HG03442 (cell line): ENCODE results near the gene ZFYVE28.
A peak's percentile ranks its signal among the peaks of the same experiment; 100 is the strongest.

ENCODE experiments used
- ATAC-seq: cut with Tn5 transposase; IDR thresholded peaks from one replicate; pipeline ENCODE4 v1.9.1; 2021; ENCODE audit warnings: mild to moderate bottlenecking, moderate library complexity; ENCODE audit not compliant: unreplicated experiment

Gene ZFYVE28

GRCh38 chr4:2264481-2265041, 153.9 kb downstream of the ZFYVE28 start:
- no peak for ATAC-seq

GRCh38 chr4:2263926-2264321, 154.5 kb downstream of the ZFYVE28 start:
- ATAC-seq, result no peak

DNA sequence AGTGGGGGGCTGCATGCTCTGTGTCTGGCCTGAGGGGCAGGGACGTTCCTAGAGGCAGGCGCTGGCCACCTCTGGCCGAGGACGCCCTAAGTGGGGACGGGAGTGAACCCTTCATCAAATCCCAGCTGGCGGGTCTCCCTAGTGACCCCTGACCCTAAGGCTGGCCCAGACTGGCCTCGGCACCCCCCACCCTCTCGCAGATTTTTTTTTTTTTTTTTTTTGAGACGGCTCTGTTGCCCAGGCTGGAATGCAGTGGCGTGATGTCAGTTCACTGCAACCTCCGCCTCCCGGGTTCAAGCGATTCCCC, 155.5 kb downstream of the ZFYVE28 start:
- no peak for ATAC-seq

DNA sequence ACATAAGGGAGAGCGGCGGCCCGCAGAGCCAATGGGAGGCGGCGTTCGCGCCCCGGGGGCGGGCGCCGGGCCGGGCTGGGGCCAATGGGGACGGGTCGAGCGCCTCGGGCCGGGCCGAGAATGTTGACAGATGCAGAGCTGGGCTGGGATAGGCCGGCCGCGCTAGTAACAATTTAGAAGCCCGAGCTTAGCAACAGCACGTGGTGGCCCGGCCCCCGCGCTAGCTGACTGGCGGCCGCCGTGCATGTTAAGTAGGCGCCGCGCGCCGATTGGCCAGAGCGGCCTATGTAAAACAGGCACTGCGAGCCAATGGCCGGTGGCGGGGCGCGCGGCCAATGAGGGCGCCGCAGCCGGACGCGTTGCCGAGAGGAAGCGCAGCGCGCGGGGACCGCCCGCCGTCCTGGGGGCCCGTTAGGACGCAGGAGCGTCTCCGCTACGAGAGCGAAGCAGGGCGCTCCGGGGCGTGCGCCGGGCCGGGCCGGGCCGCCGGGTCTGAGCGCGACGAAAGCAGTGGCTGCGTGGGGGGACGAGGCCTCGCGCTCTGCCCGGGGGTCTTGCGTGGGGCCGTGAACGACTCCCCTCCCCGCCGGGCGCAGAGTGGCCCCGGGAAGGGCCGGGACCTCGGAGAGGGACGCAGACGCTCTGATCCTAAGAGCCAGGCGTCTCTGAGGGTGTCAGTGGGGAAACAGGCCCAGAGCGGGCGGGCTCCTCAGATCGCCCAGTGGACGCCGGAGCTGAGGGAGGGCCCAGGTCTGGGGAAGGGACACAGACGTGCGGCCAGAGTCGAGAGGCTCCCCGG, 156.1 kb downstream of the ZFYVE28 start:
- ATAC-seq, result peak; percentile 86

GRCh38 chr4:2261853-2262144, 156.6 kb downstream of the ZFYVE28 start, which contains the start of gene MXD4:
TSS of gene MXD4 (minus strand) at chr4:2262109. CDS start at chr4:2261980, 129 bp downstream.
- peak; percentile 1 for ATAC-seq

DNA sequence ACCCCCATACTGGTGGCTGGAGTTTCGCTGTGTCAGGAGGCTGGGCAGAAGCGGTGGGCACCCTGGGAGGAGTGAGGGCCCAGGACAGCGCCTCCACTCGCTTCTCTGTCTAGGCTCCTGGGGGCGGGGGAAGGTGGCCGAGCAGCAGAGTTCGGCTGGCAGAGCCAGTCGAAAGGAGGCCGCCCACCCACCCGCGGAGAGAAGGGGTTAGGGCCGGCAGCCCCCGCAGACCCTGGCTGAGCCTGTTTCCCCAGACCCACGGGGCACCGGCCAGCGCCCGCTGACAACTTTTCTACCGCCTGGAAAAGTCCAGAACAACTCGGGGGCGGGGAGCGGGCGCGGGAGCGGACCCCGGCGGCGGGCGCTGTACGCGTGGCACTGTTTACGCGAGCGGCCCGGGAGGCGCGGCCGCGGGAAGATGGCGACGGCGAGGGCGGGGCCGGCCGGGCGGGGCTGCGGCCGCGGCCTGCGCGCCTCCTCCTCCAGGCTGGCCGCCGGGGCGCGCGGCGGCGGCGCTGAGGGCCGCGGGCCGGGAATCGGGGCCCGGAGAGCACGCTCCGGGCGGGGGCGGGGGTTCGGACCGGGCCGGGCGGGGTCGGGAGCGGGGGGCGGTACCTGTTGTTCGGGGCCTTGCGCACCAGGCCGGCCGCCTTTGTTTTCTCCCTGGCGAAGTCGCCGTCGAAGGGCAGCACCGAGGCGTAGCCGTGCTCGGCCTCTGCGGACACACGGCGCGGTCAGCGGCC, 157.2 kb downstream of the ZFYVE28 start:
- ATAC-seq, result peak; percentile 20

DNA sequence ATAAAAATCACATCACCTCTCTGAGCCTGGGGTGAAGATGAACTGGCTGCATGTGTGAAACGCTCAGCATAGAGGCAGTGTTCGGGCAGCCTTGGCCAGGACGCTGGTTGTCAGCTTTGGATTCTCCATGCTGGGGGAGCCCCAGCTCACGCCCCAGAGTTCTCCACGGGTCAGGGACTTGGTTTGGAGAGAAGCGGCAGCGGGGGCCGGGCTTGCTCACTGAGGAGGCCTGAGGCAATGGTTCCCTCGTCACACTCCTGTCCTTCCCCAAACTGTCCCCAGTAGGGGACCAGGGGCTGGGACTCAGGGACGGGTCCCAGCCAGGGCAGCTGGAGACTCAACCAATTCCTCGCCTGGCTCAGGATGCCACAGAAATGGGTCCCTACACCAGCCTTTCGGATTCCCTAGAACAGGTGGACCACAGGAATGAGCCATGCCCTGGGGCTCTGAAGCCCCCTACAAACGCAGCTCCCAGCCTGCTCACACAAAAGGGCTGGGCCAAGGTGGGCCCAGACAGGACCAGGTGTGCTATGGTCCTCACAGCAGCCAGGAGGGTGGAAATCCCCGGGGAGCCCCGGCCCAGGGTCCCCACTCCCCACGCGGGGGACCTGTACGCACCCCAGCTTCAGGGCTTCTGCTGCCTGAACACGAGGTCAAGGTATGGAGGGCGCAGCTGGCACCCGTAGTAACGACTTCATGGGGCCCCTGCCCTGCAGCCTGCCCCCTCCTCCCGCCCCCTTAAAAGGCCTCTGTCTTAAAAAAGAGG, 157.9 kb downstream of the ZFYVE28 start:
- ATAC-seq, result no peak

DNA sequence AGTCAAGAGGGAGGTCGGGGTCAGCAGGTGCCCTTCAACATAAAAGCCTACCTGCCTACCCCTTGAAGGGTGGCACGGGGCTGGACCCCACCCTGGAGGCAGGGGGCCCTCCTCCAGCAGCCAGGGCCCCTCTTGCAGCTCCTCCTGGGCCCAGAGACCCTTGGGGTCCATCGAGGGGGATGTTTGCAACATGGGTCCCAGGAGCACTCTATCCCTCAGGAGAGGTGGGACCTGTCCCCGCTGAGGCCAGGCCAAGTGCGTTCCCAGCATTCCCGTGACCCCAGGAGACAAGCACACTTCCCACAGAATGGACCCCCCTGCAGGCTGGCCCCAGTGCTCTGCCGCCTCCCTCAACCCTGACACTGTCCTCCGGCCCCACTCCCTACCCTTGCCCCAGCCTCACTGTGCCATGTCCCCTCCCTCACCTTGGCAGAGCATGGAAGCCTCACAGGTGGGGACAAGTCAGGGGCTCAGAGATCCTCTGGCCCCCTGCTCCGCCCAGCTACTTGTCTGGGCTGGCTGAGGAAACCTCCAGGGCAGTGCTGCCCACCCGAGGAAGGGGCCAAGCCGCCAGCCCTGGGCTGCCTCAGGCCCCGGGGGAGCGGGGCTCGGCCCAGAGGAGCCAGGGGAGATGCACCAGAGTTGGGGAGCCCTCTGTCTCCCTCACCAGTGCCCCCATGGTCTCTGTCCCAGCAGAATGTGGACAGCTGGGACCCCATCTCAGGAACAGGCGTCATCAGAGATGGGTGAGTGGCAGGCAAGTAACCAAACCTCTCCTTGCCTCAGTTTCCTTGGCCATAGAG, 158.7 kb downstream of the ZFYVE28 start:
- no peak for ATAC-seq

DNA sequence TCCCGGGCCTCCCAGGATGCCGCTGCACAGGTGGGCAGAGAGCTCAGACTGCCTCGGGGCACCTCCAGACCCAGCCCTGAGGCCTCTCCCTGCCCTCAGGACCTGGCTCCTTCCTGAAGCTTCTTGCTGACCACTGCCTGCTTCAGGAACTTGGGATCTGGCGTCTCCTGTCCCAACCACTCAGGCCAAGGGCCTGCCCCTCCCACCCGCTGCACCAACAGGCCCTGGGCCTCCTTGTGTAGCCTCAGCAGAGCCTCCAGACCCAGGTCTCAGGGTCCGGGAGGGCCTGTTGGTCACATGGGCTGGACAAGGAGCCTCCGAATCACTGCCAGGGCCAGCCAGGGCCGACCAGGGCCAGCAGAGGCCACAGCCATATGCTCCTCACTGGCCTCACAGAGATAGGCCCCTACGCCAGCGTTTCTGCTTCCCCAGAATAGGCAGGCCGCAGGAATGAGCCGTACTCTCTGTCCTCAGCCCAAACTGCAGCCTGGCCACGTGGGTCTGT, 159.4 kb downstream of the ZFYVE28 start:
- ATAC-seq, result no peak

DNA sequence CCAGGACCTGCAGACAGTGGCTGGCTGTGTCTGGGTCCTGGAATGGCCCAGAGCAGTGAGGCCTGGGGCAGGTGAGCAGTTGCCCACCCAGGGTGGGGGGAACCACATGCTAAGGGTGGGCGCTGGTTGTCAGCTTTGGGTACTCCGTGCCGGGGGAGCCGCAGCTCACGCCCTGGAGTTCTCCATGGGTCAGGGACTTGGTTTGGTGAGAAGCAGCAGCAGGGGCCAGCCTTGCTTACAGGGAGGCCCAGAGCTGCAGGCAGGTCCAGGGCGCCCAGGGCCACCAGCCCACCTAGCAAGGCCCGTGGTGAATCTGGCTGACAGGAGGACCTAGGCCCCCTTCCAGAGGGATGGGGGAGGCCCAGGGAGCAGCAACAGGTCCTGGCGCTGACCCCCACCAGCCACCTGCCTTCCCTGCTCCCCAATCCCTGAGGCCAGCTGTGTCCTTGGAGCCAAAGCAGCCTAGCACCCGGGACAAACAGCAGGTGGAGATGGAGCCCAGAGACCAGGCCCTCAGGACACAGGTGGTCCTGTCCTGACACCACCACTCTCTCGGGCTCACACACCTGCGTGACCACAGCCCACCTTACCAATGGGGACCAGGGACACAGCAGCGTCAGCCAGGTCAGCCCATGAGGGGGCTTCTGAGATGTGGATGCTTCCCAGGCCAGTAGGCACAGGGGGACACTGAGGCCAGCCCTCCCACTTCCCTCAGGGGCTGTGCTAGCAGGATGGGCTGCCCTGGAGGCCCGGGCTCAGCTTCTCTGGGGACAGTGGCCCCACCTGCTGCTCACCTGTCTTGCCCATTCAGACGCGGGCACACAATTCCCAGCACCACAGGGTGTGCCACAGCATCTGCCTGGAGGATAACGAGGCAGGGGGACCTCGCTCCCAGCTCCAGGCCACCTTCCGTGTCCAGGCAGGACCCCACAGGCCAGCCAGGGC, 160.1 kb downstream of the ZFYVE28 start:
- no peak for ATAC-seq

DNA sequence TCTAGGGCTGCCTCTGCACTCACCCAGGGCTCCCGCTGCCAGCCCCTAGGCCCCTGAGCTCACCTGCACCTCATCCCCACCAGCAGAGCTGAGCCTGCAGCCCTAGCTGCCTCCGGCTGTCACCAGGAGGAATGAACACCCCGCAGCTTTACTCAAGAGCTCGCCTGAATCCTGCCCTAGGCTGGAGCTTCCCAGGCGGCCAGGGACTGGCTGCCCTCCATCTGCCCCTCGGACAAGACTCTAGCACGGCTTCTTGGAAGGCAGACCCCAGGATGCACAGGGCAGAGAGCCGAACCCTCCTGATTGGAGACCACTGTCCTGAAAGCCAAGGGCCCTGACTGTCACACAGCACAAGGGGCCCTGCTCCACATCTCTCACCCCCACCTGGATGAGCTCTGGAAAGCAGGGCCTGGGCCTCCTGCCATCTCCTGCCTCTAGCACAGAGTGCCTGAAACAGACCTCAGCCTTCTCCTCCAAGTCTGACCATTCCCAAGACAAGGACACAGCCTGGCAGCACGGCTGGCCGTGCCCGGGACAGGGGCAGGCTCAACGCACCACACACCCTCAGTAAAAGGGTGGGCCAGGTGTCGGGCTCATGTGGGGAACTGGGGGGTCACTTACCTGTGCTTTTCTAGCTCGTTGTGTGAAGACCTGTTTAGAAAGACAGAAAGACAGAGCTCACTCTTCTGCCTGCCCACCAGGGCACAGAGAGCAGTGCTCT, 160.9 kb downstream of the ZFYVE28 start:
- ATAC-seq, result no peak

DNA sequence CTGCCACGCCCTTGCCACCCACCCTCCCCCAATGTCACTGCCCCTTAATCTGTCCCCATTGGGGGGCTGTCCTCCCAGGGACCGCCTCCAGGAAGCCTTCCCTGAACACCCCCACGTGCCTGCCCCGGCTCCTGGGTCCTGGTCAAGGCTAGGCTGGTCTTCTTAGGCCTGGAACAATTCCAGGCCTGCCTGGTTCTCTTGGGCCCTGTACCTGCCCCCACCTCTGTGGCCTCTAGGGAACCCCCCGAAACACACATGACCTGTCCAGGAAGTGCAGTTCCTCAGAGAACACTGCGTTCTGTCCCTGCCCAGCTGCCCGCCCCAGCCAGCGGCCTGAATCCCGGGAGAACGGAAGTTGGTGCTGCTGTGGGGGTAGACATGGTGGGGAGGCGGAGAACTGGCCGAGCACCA, 161.7 kb downstream of the ZFYVE28 start:
- no peak for ATAC-seq

DNA sequence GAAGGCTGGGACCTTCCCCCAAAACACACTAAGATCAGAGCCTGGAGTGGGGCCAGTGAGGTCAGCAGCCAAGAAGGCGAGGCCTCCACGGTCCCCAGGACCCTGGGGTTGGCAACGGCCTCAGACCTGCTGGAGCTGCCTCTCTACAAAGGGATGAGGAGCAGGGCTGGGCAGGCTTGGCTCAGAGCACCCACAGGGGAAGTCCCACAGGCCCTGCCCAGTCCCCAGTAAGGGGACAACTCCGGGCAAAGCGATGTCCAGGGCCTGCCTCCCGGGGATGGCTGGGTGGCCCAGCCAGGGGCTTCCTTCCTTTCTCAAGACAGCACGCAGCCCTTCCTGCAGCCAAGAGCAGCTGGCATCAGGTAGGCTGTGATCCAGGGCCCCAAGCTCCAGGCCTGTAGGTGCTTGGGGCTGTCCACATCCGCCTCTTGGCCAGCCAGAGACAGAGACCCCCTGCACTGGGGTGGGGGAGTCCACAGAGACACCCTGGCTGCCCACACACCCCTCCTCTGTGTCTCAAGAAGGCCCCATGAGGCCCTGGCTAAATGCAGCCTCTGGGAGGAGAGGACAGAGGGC, 162.2 kb downstream of the ZFYVE28 start:
- ATAC-seq, result no peak

- ATAC-seq, result no peak
Measured at GRCh38 chr4:2255501-2256155, 162.8 kb downstream of the ZFYVE28 start.

DNA sequence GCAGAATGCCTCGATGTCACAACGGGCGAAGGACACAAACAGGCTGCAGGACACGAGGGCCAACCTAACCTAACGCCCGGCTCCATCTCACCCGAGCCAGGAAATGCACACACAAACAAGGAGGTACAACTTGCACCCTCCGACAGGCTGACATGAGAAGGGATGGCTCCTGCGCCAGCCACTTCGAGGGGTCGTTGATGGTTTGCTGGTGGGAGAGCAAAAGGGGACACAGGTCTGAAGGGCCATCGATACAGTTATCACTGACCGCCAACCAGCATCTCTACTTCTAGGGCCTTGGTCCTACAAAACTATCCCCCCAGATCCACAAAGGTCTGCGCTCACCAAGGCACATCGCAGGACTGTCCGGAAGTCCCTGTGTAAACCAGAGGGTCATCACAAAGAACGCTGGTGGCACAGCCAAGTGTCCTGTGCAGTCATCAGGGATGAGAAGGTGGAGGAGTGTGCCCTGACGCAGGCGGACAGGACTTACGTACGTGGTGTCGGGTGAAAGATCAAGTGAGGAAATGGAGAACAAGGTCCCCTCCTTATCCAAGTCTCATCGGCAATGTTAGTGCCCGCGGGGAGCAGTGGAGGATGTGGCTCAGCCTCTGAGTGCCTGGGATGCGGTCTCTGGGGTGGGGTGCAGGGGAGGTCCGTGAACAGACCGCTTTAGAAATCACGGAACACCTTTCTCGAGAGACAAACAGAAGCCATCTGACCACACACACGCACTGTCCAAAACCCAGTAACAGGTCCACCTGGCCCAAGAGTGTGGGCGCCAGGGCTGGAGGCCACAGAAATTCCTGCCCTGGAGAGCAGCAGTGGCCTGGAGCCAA, 163.6 kb downstream of the ZFYVE28 start:
- ATAC-seq, result no peak

DNA sequence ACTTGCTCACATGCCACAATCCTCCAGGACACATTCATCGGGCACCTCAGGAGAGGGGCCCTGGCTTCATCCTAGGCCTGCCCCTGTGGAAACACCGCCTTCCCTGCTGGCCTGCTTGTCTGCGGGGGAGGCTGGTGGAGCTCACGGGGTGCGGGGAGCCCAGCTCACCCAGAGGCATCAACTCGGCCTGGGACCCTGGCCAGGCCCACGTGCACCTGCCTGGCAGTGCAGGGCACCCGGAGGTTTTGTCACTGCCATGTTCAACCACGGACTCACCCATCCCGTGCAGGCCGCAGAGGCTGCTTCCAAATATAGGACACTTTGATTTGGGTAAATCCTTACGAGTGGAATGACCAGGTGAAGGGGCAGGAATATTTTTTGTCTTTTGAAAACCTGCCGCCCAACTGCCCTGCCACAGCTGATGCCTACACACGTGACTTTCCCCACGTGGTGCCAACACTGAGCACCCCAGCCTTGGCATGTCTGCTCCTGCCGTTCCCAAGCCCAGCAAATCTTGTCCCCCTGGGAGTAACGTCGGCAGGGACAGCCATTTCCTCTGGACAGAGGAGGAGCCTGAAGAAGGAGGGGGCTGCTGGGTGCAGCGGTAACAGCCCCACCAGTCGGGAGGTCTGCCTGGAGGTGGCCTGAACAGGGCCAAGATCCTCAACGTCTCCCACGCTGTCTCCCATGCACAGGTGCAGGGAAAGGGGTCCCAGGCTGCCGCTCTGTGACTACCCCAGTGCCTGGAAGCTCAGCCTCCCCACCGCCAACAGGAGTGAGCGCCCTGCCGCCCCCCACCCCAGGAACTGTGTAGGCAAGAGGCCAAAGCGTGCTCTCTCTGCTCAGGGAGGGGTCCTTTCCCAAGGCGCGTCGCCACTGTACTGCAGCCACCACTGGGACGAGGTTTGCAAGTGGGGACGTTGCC, 165.0 kb downstream of the ZFYVE28 start:
- ATAC-seq, result no peak
